K562 (cell line): ENCODE results near the gene CCDC78. TPM values are rescaled to one million over a fixed set of nuclear protein-coding genes. Genes with fewer than 3 reads are reported as not detected.

Experiments
- ARHGAP35 ChIP-seq: fragments of 450-650 bp; IDR thresholded peaks from 2 replicates; pipeline ENCODE4 v1.6.1; 2018; ENCODE audit not compliant: partially characterized antibody
- BRF2 ChIP-seq: IDR thresholded peaks from 3 replicates; pipeline ENCODE4 v1.6.1; 2011; ENCODE audit warnings: borderline replicate concordance, mild to moderate bottlenecking; ENCODE audit not compliant: insufficient read length, insufficient read depth
- CCAR2 ChIP-seq: fragments of 200-400 bp; formaldehyde crosslinking; IDR thresholded peaks from 2 replicates; pipeline ENCODE4 v1.6.1; 2017; ENCODE audit warnings: mild to moderate bottlenecking, low read depth, low read length
- MAX ChIP-seq: sonication (generic); formaldehyde crosslinking; IDR thresholded peaks from 2 replicates; pipeline ENCODE4 v1.9.0; 2022; ENCODE audit warnings: mild to moderate bottlenecking, missing genetic modification reagents
- MECOM ChIP-seq: fragments of 250-450 bp; sonication (Bioruptor Pico); IDR thresholded peaks from 2 replicates; pipeline ENCODE4 v1.8.0; 2022; ENCODE audit warnings: inconsistent platforms
- POLR2A ChIP-seq: fragments of 450-650 bp; conservative IDR thresholded peaks from 2 replicates; pipeline ENCODE4 v1.6.1; 2016
- RCOR1 ChIP-seq, 2 experiments: IDR thresholded peaks; 2 replicates each; pipeline ENCODE4 v1.6.1; 2012; ENCODE audit warnings: low read depth in 2 of 2, low read length in 2 of 2, borderline replicate concordance in 1 of 2, improper control_type of control experiment in 1 of 2
- ZBED1 ChIP-seq: IDR thresholded peaks from 2 replicates; pipeline ENCODE4 v1.6.1; 2014
- ZBTB7A ChIP-seq: IDR thresholded peaks from 2 replicates; pipeline ENCODE4 v1.6.1; 2011; ENCODE audit warnings: low read depth, mild to moderate bottlenecking, low read length, moderate library complexity, borderline replicate concordance; ENCODE audit not compliant: control insufficient read depth
- ZFP36 ChIP-seq: fragments of 150-350 bp; IDR thresholded peaks from 2 replicates; pipeline ENCODE4 v1.6.1; 2018; ENCODE audit warnings: low read length, low read depth; ENCODE audit not compliant: partially characterized antibody
- ZNF592 ChIP-seq: fragments of 450-650 bp; IDR thresholded peaks from 2 replicates; pipeline ENCODE4 v1.6.1; 2017; ENCODE audit warnings: antibody characterized with exemption, mild to moderate bottlenecking
- polyA plus RNA-seq, 8 experiments: library from polyadenylated mRNA; depleted of rRNA in 4 of 8; stranded (reverse) in 5 of 8; unstranded in 3 of 8; fragments of >200 nt; fragmentation: Nextera tagmentation in 2 of 8; fragmentation: Illumina TruSeq in 1 of 8; extraction: Ambion mirVana in 2 of 8; extraction: Trizol in 1 of 8; gene quantifications; 2 replicates each; pipeline versions ENCODE4 v1.2.1 to v1.2.3, GENCODE V29; 2011 to 2014; ENCODE audit warnings: inconsistent platforms in 1 of 8, missing spikeins in 1 of 8
- total RNA-seq, 7 experiments: library from RNA; depleted of rRNA in 6 of 7; stranded (reverse); fragments of >200 nt in 6 of 7; fragmentation: Illumina TruSeq in 2 of 7; extraction: Trizol in 2 of 7; gene quantifications; 2 replicates each; pipeline versions ENCODE4 v1.2.1 to v1.2.3, GENCODE V29; 2011 to 2021; ENCODE audit warnings: low replicate concordance in 1 of 7
- TF ChIP-seq, protein P1 (sequence below): conservative IDR thresholded peaks from 2 replicates; pipeline ENCODE4 v1.6.1; 2011; ENCODE audit warnings: low read depth, mild to moderate bottlenecking, low read length; ENCODE audit not compliant: control insufficient read depth
- TF ChIP-seq, protein P2 (sequence below): IDR thresholded peaks from 3 replicates; pipeline ENCODE4 v1.6.1; 2011; ENCODE audit warnings: borderline replicate concordance, mild to moderate bottlenecking, moderate library complexity; ENCODE audit not compliant: insufficient read length; ENCODE audit errors: extremely low read depth
- TF ChIP-seq, protein P3 (sequence below), 2 experiments: fragments of 200-800 bp in 1 of 2; sonication (Bioruptor generic) in 1 of 2; sonication (generic) in 1 of 2; formaldehyde crosslinking in 1 of 2; IDR thresholded peaks in 1 of 2; conservative IDR thresholded peaks in 1 of 2; 2 replicates each; pipeline versions ENCODE4 v1.5.0 to v1.6.1; 2016 to 2020; ENCODE audit warnings: missing compliant biosample characterization in 1 of 2, missing genetic modification characterization in 1 of 2, missing genetic modification reagents in 1 of 2

Gene CCDC78
- total and polyA plus RNA-seq, 9 of the 15 experiments (the other 6 are each of a cell fraction or from before 2014, with no cell fraction given): 0.24 to 17.7 (median 2.9) TPM

- TF ChIP-seq, protein P1, sequence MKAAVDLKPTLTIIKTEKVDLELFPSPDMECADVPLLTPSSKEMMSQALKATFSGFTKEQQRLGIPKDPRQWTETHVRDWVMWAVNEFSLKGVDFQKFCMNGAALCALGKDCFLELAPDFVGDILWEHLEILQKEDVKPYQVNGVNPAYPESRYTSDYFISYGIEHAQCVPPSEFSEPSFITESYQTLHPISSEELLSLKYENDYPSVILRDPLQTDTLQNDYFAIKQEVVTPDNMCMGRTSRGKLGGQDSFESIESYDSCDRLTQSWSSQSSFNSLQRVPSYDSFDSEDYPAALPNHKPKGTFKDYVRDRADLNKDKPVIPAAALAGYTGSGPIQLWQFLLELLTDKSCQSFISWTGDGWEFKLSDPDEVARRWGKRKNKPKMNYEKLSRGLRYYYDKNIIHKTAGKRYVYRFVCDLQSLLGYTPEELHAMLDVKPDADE: peak; percentile 72
- TF ChIP-seq MAX (CRISPR knock-in tag) (peak; percentile 34; the same call in 1 of the 2 replicates), CCAR2 (no peak), MECOM (CRISPR knock-in tag) (no peak), ZBTB7A (peak; percentile 97), BRF2 (no peak), ZBED1 (no peak), ARHGAP35 (no peak), ZNF592 (no peak), ZFP36 (peak; percentile 99), RCOR1 (IDR thresholded peaks at IDR 0.05; ENCODE audit: borderline replicate concordance in 1 of 2, low read depth in 2 of 2, low read length in 2 of 2) (peak; percentile 61 to 69; a peak in 3 of 4 replicates), POLR2A (peak; percentile 15; the same call in 1 of the 2 replicates)
- TF ChIP-seq, protein P2, sequence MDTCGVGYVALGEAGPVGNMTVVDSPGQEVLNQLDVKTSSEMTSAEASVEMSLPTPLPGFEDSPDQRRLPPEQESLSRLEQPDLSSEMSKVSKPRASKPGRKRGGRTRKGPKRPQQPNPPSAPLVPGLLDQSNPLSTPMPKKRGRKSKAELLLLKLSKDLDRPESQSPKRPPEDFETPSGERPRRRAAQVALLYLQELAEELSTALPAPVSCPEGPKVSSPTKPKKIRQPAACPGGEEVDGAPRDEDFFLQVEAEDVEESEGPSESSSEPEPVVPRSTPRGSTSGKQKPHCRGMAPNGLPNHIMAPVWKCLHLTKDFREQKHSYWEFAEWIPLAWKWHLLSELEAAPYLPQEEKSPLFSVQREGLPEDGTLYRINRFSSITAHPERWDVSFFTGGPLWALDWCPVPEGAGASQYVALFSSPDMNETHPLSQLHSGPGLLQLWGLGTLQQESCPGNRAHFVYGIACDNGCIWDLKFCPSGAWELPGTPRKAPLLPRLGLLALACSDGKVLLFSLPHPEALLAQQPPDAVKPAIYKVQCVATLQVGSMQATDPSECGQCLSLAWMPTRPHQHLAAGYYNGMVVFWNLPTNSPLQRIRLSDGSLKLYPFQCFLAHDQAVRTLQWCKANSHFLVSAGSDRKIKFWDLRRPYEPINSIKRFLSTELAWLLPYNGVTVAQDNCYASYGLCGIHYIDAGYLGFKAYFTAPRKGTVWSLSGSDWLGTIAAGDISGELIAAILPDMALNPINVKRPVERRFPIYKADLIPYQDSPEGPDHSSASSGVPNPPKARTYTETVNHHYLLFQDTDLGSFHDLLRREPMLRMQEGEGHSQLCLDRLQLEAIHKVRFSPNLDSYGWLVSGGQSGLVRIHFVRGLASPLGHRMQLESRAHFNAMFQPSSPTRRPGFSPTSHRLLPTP: peak; percentile 77
- TF ChIP-seq, protein P3, sequence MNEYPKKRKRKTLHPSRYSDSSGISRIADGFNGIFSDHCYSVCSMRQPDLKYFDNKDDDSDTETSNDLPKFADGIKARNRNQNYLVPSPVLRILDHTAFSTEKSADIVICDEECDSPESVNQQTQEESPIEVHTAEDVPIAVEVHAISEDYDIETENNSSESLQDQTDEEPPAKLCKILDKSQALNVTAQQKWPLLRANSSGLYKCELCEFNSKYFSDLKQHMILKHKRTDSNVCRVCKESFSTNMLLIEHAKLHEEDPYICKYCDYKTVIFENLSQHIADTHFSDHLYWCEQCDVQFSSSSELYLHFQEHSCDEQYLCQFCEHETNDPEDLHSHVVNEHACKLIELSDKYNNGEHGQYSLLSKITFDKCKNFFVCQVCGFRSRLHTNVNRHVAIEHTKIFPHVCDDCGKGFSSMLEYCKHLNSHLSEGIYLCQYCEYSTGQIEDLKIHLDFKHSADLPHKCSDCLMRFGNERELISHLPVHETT (CRISPR knock-in tag; conservative IDR thresholded peaks at IDR 0.05 in 1 of 2, IDR thresholded peaks at IDR 0.05 in 1 of 2): peak in 1 of 2 experiments; percentile 79; a peak in 1 of 4 replicates
These were observed at the start of gene CCDC78, which contains the start of gene HAGHL (continued) for GRCh38 chr16:726438-727290.
